NOMO-1 treated with dmso at 0.1 percent for 144 hours (cell line): ENCODE measurements around the gene HIPK2.

Experiments used
- DNase-seq: peaks from one replicate; lab custom pipeline; 2025; ENCODE audit not compliant: unreplicated experiment; lab: John Stamatoyannopoulos, UW

The HIPK2 gene

GRCh38 chr7:139783647-139784385 is 6.0 kb upstream of the HIPK2 start:
- DNase-seq: no peak

DNA sequence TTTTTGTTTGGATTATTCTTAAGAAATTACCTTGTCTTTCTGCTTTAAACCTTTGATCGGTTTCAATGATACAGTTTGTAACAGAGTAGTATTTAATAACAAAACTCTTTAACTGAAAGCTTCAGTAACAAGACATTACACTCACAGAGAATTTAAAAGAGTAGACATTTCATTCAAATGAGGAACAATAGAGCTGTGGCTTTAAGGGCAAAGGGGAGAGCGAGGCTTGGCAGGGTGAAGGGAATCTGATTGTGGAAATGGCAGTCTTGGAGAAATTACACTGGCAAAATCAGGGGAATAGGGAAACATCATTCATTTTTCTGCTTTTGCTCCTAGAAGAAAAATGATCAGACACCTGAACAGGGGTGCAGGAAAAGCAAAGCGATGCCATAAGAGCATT is 5.1 kb upstream of the HIPK2 start:
- DNase-seq: no peak

DNA sequence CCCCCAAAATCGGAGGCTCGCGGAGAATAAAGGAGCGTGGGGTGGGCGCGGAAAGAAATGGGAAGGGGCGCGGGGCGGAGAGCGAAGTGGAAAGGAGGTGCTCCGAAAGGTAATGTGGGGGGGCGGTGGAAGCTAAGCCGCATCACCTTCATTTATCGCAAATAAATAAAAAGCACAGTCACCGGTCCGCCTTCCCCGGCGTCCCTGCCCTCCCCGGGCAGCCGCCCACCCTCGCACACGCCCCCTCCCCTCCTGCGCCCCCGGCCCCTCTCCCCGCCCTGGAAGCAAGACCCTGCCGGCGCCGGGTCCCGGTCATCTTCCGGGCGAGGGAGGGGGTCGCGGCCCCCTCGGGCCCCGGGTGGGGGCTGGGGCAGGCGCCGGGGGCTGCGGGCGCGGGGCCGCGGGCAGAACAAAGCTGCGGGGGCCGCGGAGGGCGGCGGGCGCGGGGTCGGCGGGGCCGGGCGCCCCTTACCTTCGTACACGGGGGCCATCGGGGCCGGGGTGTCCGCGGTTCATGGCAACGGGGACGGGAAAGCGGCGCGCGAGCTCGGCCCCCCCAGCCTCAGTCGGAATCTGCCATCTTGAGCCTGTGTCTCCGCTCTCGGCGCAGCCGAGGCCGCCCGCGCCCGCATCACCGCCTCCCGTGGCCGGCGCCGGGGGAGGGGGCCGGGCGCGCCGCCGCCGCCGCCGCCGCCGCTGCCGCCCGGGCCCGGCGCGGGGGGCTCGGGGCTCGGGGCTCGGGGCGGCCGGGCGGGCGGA is 486 bp downstream of the HIPK2 start:
- no peak for DNase-seq

GRCh38 chr7:139776486-139777132 is 1.2 kb downstream of the HIPK2 start:
- no peak for DNase-seq

DNA sequence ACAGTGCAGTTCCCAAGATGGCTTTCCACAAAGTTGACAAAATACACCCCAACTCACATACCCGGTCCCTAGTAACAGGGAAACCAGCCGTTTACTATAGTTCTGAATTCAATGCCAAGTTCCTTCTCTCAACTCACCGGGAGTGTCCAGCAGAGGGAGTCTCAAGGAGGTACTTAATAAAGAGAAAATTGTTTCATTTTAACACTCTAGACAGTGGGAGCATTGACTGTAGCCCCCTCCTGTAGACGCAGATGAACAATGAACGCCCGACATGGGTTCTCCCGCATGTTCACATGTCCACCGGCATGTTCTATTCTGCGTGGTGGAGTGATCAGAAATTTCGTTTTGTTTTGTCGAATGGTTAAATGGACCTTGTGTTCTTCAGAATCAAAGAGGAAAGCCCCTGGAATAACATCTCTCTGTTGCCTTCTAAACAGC is 1.9 kb downstream of the HIPK2 start:
- DNase-seq: no peak

- DNase-seq: no peak
Measured at GRCh38 chr7:139774376-139774775, 3.4 kb downstream of the HIPK2 start.

GRCh38 chr7:139773371-139773770 is 4.4 kb downstream of the HIPK2 start:
- DNase-seq: no peak

- no peak for DNase-seq
Measured at GRCh38 chr7:139772873-139773272, 4.9 kb downstream of the HIPK2 start.

DNA sequence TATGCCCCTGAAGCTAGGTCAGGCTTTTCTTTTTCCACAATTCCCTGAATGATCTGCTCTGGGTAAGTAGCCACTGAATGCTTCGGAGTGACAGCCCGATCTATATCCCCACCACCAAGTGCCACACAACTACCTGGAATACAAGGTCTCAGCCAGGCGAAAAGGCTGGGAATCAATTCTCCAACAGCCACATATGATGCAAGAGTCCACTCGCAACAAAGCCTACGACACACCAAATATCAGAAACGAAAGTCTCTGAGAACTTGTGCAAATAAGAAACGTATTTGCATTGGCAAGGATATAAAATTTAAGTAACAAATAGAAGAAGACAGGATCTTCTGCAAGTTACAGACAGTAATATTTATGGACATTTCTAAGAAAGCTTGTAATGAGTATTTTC is 5.7 kb downstream of the HIPK2 start:
- no peak for DNase-seq

GRCh38 chr7:139771001-139771956 is 6.5 kb downstream of the HIPK2 start:
- DNase-seq: no peak

DNA sequence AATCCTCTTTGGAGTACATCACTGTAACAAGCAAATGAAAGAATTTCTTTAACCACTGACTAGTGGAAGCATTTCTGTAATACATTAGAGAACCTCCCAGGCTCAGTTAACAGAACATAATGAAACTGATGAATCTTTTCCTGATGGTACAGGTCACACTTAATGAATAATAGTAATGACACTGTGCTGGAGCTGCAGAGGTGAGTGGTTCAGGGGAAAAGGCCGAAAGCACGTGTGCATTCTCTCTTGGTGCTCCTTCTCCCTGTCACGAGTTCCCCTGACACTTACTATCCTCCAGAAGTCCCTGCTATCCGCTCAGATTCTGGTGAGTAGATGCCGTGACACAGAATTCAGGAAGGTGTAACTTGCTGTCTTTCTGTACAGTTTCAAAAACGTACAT is 8.0 kb downstream of the HIPK2 start:
- no peak for DNase-seq

DNA sequence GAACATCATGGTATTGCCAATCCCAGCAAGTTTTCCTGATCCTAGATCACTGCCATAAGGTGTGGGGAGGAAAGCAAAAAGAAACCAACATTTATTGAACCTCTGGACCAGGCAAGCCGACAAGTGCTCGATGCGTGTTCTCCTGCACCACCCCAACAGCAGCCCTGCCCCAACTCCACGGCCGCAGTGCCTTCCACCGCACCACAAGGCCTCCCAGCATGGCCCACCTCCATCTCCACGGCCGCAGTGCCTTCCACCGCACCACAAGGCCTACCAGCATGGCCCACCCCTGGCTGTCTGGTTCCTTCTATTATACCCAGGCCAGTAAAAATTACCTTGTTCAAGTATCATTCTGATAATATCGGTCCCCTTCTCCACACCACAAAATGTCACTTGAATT is 8.7 kb downstream of the HIPK2 start:
- no peak for DNase-seq

DNA sequence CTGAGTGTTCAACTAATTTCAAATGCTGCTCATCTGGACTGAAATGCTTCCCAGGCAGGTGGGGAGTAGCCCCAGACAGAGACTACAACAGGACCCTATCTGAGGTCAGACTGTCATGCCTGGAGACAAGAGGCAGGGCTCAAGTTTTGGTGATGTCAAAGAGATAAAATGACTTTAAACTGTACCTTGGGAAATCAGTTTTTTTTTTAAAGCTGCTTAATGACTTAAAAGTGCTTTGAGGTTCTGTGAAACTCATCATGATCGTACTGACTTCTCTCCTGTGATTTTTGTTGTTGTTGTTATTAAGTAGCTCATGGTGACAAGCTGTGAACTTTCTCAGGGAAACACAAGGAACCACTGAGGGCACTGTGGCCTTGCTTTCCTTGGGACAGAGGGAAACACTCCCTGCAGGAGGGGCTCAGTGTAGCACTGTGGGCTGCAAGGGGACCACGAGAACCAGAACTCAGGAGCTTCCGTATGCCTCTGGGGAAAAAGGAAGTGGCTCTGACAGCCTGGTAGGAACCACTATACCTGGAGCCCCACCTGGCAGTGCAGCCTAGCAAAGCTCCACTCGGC is 9.5 kb downstream of the HIPK2 start:
- no peak for DNase-seq

- no peak for DNase-seq
Measured at GRCh38 chr7:139767561-139767982, 10.2 kb downstream of the HIPK2 start.

- DNase-seq: no peak
Measured at GRCh38 chr7:139765143-139765542, 12.7 kb downstream of the HIPK2 start.

GRCh38 chr7:139763330-139763729 is 14.5 kb downstream of the HIPK2 start:
- DNase-seq: no peak

- no peak for DNase-seq
Measured at GRCh38 chr7:139762886-139763285, 14.9 kb downstream of the HIPK2 start.

DNA sequence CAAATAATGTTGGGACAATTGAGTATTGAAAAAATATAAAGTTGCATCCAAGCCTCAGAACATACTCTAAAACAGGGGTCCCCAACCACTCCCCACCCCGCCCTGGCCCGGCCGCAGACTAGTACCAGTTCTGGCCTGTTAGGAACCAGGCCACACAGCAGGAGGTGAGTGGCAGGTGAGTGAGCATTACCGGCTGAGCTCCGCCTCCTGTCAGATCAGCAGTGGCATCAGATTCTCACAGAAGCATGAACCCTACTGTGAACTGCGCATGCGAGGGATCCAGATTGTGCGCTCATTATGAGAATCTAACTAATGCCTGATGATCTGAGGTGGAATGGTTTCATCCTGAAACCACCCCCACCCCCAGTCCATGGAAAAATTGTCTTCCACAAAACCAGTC is 19.4 kb downstream of the HIPK2 start:
- DNase-seq: no peak

DNA sequence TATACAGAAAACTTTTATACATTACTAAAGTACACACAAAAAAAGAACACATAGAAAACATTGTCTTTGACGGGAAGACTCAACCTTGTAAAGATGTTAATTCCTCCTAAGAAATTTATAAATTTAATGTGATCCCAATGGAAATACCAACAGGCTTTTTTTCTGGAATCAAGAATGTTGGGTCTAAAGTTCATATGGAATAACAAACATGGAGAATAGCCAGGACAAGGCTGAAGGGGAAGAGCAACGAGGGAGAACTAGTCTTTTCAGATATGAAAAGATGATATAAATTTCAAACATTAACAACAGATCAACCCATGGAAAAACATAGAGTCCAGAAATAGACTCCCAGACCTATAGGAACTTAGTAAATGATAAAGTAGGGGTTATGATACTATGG is 19.8 kb downstream of the HIPK2 start:
- no peak for DNase-seq

DNA sequence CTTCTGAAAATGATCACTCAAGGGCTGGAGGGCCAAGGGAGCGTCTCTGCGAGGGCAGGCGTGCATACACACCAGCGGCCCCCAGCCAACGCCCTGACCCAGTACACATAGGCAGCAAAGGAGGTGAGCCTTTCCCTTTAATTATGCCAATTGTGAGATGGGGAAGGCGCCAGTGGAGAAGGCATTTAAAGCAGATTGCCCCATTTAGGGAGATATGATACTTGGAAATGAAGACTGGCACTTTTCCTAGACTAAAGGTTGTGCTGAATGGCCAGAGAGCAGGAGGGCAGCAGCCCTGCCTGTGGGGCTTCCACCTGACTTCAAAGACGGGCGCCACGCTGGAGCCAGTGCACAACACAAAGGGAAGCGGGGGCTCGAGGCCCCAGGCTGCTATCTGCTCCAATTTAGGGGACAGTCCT is 24.1 kb downstream of the HIPK2 start:
- no peak for DNase-seq
